GM21367 (cell line): ENCODE data around the gene ZNF197.
"Not testable (repeated sequence)": the region's sequence is repeated elsewhere in the genome, so short reads cannot be mapped to it uniquely, and the experiment has no call there.

Experiments used
- ATAC-seq: cut with Tn5 transposase; IDR thresholded peaks from one replicate; pipeline ENCODE4 v1.9.1; 2021; ENCODE audit not compliant: unreplicated experiment

Gene ZNF197

DNA sequence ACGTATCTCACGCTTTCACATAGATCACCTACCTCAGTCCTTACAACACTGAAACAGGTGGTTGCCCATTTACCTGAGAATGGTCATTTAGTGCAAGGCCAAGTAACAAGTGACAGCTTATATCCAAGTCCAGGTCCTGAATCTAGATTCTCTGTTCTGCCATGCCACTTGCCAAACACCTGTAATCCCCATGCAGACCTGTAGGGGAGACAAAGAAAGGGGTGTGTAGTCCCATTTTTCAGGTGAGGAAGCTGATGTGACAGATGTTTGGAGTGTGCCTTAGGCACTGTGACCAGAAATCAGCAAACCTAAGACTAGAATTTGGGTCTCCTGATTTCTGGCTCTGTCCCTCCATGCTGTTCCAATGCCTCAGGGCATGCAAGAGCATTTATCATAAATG lies 36.4 kb downstream of the ZNF197 start:
- no peak for ATAC-seq

- ATAC-seq, result no peak
These were observed 40.3 kb downstream of the ZNF197 start for GRCh38 chr3:44665173-44665572.

GRCh38 chr3:44666346-44666745 lies 41.5 kb downstream of the ZNF197 start:
- no peak for ATAC-seq

DNA sequence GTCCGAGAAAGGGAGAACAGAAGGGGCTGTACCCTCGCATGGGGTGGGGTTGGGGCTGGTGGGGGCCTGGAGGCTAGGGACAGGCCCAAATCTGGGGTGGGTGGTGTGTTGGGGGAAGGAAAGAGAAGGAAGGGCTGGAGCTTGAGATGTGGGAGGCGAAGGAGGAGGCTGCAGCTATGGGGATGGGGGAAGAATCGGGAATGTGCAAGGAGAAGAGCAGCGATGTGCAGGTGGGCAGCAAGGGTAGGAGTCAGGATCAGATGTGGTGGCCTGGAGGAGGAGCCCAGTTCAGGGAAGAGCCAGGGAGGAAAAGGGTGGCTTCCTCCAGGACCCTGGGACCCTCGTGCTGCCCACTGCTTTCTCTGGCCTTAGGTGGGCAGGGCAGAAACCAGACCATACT lies 44.9 kb downstream of the ZNF197 start:
- no peak for ATAC-seq

- not testable (repeated sequence) for ATAC-seq
These were observed 48.6 kb downstream of the ZNF197 start for GRCh38 chr3:44673466-44673865.

- no peak for ATAC-seq
These were observed 49.4 kb downstream of the ZNF197 start for GRCh38 chr3:44674211-44674610.

GRCh38 chr3:44678480-44679116 lies 53.8 kb downstream of the ZNF197 start:
- ATAC-seq, result no peak

GRCh38 chr3:44680921-44681455 lies 56.2 kb downstream of the ZNF197 start:
- no peak for ATAC-seq

GRCh38 chr3:44682182-44682896 lies 57.5 kb downstream of the ZNF197 start:
- ATAC-seq, result no peak

DNA sequence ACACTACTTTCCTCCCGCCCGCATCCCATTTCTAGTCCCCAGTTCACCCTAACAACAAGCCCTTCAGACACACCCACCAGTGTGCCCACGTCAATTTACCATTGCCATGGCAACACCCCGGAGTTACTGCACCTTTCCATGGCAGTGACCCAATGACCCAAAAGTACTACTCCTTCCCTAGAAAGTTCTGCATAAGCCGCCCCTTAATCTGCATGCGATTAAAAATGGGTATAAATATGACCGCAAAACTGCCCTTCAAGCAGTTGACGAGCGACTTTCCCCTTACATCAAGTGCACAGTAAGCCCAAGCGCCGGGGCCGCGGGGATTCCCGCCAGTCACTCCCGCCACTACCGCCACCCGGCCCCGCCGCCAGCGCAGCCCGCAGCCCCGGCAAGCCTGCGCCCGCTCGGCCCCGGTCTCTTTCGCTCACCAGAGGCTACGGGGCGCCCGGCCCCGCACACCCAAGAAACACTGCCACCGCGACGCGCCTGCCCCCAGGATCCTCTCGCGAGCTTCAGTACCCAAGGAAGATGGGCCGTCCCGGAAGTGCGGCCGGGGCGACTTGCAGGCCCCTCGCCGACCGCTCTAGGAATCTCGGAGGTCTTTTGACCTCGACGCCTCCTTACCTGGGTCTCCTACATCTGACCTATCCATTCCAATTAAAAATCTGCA lies 60.4 kb downstream of the ZNF197 start:
- ATAC-seq, result no peak

GRCh38 chr3:44687898-44688297 lies 63.1 kb downstream of the ZNF197 start:
- ATAC-seq, result no peak
